K562 (cell line): Measurements from ENCODE around the gene USP17L21. TPM values are rescaled to one million over a fixed set of nuclear protein-coding genes. Genes with fewer than 3 reads are reported as not detected.
"Not testable (repeated sequence)": the region's sequence is repeated elsewhere in the genome, so short reads cannot be mapped to it uniquely, and the experiment has no call there.

Source experiments
- ATAC-seq: fragments of 200-7000 bp; cut with Tn5 transposase; 3 replicates; pipeline ENCODE4 v1.9.1; 2020; ENCODE audit warnings: moderate library complexity
- BruUV-seq: library from RNA; stranded (reverse); fragments of 400-500 nt; replicated peaks from 2 replicates; lab custom pipeline; 2021; lab: Mats Ljungman, UMichigan
- CTCF ChIA-PET: fragments of 300-600 bp; formaldehyde crosslinking; extraction: SDS; loops from one replicate; lab custom pipeline; 2021; ENCODE audit warnings: low intra/inter-chr PET ratio; lab: Yijun Ruan, JAX
- POLR2A ChIA-PET: fragments of 300-600, 350-650 bp; sonication (Branson Sonifier 250); formaldehyde crosslinking; extraction: SDS; loops from one replicate; lab custom pipeline; 2021; ENCODE audit warnings: antibody characterized with exemption, inconsistent platforms; lab: Yijun Ruan, JAX
- DNase-seq, 4 experiments: peaks; one replicate each; pipeline versions ENCODE4 v3.0.0 to v3.0.0-alpha.2; 2011 to 2018; ENCODE audit warnings: low spot score in 3 of 4, mixed read lengths in 3 of 4; ENCODE audit errors: extremely low read depth in 1 of 4
- FAIRE-seq: peaks from 2 replicates; lab custom pipeline; 2011; peaks lifted over from hg19 to GRCh38; lab: Jason Lieb, UNC
- H2AFZ ChIP-seq: 2 replicates; pipeline ENCODE4 v1.6.0; 2011; ENCODE audit warnings: low read depth, low read length, control low read depth, inconsistent platforms
- H3K27ac ChIP-seq: fragments of 200-600 bp; 3 replicates; pipeline ENCODE4 v1.8.0; 2011; ENCODE audit warnings: low read depth, mild to moderate bottlenecking, control low read depth, inconsistent platforms, low read length, moderate library complexity, mixed read lengths; ENCODE audit errors: extremely low read depth
- H3K27me3 ChIP-seq, 2 experiments: fragments of 300-600 bp in 1 of 2; 2 replicates in 1 of 2; 3 replicates in 1 of 2; pipeline versions ENCODE4 v1.6.0 to v1.8.0; 2011; ENCODE audit warnings: inconsistent platforms in 2 of 2, low read length in 2 of 2, mild to moderate bottlenecking in 1 of 2, mixed read lengths in 1 of 2, moderate library complexity in 1 of 2; ENCODE audit not compliant: control insufficient read depth in 2 of 2, insufficient read depth in 2 of 2
- H3K36me3 ChIP-seq: fragments of 300-600 bp; 3 replicates; pipeline ENCODE4 v1.8.0; 2011; ENCODE audit warnings: mild to moderate bottlenecking, low read length, inconsistent platforms; ENCODE audit not compliant: control insufficient read depth, insufficient read depth
- H3K4me1 ChIP-seq, 2 experiments: fragments of 200-600 bp in 1 of 2; replicated peaks in 1 of 2; 2 replicates in 1 of 2; 3 replicates in 1 of 2; pipeline versions ENCODE4 v1.5.1 to v1.8.0; 2011; ENCODE audit warnings: inconsistent platforms in 2 of 2, low read length in 2 of 2, mild to moderate bottlenecking in 1 of 2, mixed read lengths in 1 of 2, moderate library complexity in 1 of 2; ENCODE audit not compliant: control insufficient read depth in 2 of 2, insufficient read depth in 2 of 2
- H3K4me2 ChIP-seq: 2 replicates; pipeline ENCODE4 v1.6.1; 2011; ENCODE audit warnings: low read length, control low read depth, inconsistent platforms, mixed read lengths; ENCODE audit not compliant: insufficient read depth
- H3K4me3 ChIP-seq: fragments of 200-600 bp; sonication (generic), shearing (Covaris generic); 2 replicates; pipeline ENCODE4 v1.5.1; 2016; ENCODE audit warnings: control low read depth, inconsistent platforms
- H3K79me2 ChIP-seq: fragments of 200-600 bp; 3 replicates; pipeline ENCODE4 v1.8.0; 2011; ENCODE audit warnings: low read length, inconsistent platforms; ENCODE audit not compliant: control insufficient read depth, insufficient read depth
- H3K9ac ChIP-seq, 2 experiments: 2 replicates each; pipeline versions ENCODE4 v1.6.0 to v1.6.1; 2011; ENCODE audit warnings: low read depth in 2 of 2, low read length in 2 of 2, control low read depth in 1 of 2, inconsistent platforms in 1 of 2, mild to moderate bottlenecking in 1 of 2, mixed read lengths in 1 of 2; ENCODE audit not compliant: insufficient read depth in 1 of 2
- H3K9me1 ChIP-seq: one replicate; pipeline ENCODE4 v1.6.0; 2011; ENCODE audit warnings: inconsistent platforms, mild to moderate bottlenecking, low read length, moderate library complexity; ENCODE audit not compliant: control insufficient read depth, insufficient read depth
- H3K9me3 ChIP-seq: replicated peaks from 2 replicates; pipeline ENCODE4 v1.5.1; 2011; ENCODE audit warnings: low read depth, low read length, inconsistent platforms; ENCODE audit not compliant: control insufficient read depth, insufficient read depth
- H4K20me1 ChIP-seq: replicated peaks from 2 replicates; pipeline ENCODE4 v1.6.1; 2011; ENCODE audit warnings: low read length, inconsistent platforms, mixed read lengths; ENCODE audit not compliant: control insufficient read depth, insufficient read depth
- WGBS: fragments of 100-300 bp; shearing (Covaris generic); methylation state at CpG from one replicate; pipeline ENCODE4 v1.1.6; 2016; ENCODE audit warnings: low coverage, mixed read lengths; ENCODE audit not compliant: insufficient coverage; ENCODE audit errors: missing lambda C conversion rate; 5-methylcytosine and 5-hydroxymethylcytosine counted together
- in situ Hi-C: fragments of 300-500 bp; cut with MboI; formaldehyde crosslinking; loops from 4 replicates; pipeline ENCODE4 v1.15.0; 2018; ENCODE audit warnings: inconsistent platforms, mixed read lengths
- intact Hi-C: fragments of 100-400 bp; cut with micrococcal nuclease; formaldehyde crosslinking; loops from 2 replicates; pipeline ENCODE4 v1.14.2; 2022
- polyA plus RNA-seq, 8 experiments: library from polyadenylated mRNA; depleted of rRNA in 4 of 8; stranded (reverse) in 5 of 8; unstranded in 3 of 8; fragments of >200 nt; fragmentation: Nextera tagmentation in 2 of 8; fragmentation: Illumina TruSeq in 1 of 8; extraction: Ambion mirVana in 2 of 8; extraction: Trizol in 1 of 8; gene quantifications; 2 replicates each; pipeline versions ENCODE4 v1.2.1 to v1.2.3, GENCODE V29; 2011 to 2014; ENCODE audit warnings: inconsistent platforms in 1 of 8, missing spikeins in 1 of 8
- total RNA-seq, 7 experiments: library from RNA; depleted of rRNA in 6 of 7; stranded (reverse); fragments of >200 nt in 6 of 7; fragmentation: Illumina TruSeq in 2 of 7; extraction: Trizol in 2 of 7; gene quantifications; 2 replicates each; pipeline versions ENCODE4 v1.2.1 to v1.2.3, GENCODE V29; 2011 to 2021; ENCODE audit warnings: low replicate concordance in 1 of 7

The USP17L21 gene
- total and polyA plus RNA-seq, 9 of the 15 experiments (the other 6 are each of a cell fraction or from before 2014, with no cell fraction given), result not detected

DNA sequence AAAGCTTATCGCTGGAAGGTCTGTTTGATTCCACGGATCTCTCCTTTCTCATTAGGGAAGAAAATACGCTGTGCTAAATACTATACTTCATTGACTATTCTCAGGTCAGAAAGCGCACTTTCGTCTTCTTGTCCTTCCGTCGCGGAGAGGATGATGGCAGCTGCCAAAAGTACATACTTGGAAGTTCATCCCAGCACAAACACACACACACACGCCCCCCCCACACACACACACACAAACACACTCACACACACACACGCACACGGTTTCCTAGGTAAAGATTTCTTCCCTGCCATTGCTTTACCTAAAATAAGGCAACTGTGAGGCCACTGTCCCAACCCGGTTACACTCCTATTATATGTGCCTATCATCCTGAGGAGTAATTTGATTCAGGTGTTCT lies 24.2 kb upstream of the USP17L21 start:
- BruUV-seq, H3K9me1 ChIP-seq, H3K4me2 ChIP-seq, H3K79me2 ChIP-seq, H2AFZ ChIP-seq, H3K4me1 ChIP-seq, DNase-seq, FAIRE-seq, CTCF ChIA-PET, H3K27ac ChIP-seq, H3K9me3 ChIP-seq, in situ Hi-C loops, H4K20me1 ChIP-seq, H3K4me3 ChIP-seq, ATAC-seq, H3K27me3 ChIP-seq, H3K9ac ChIP-seq, POLR2A ChIA-PET, intact Hi-C loops, H3K36me3 ChIP-seq: not testable (repeated sequence)
- 0% methylated on average over 3 of the region's 12 CpGs for WGBS

DNA sequence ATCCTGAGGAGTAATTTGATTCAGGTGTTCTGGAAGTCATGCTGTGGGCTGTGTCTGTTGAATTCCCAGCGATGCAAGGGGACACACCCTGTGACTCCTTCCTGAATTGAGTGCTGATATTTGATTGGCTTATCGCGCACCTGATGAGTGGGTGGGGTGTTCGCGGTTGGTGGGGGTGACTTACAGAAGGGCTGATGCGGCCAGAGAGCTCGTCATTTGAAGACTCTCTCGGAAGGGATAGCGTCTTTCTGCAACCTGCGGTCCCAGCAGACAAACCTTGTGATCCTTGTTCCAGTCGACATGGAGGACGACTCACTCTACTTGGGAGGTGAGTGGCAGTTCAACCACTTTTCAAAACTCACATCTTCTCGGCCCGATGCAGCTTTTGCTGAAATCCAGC lies 19.1 kb upstream of the USP17L21 start, which contains the start of gene USP17L17:
Gene USP17L17 (plus strand): TSS at position 301 of the 400 bp plus-strand sequence. CDS start 0 bp downstream, at position 301.
- FAIRE-seq, H3K9me3 ChIP-seq, intact Hi-C loops, POLR2A ChIA-PET, CTCF ChIA-PET, DNase-seq, H3K27me3 ChIP-seq, H3K4me3 ChIP-seq, H3K9ac ChIP-seq, H3K36me3 ChIP-seq, ATAC-seq, H4K20me1 ChIP-seq, H3K4me1 ChIP-seq, H3K79me2 ChIP-seq, H3K9me1 ChIP-seq, H3K27ac ChIP-seq, H2AFZ ChIP-seq, H3K4me2 ChIP-seq, BruUV-seq: not testable (repeated sequence)
- in situ Hi-C loops, result loop anchor here (10.0 kb wide), 1 partner anchor 131 kb away; no protein-coding TSS in a partner anchor
- WGBS, result 3% methylated on average over 5 of the region's 14 CpGs

DNA sequence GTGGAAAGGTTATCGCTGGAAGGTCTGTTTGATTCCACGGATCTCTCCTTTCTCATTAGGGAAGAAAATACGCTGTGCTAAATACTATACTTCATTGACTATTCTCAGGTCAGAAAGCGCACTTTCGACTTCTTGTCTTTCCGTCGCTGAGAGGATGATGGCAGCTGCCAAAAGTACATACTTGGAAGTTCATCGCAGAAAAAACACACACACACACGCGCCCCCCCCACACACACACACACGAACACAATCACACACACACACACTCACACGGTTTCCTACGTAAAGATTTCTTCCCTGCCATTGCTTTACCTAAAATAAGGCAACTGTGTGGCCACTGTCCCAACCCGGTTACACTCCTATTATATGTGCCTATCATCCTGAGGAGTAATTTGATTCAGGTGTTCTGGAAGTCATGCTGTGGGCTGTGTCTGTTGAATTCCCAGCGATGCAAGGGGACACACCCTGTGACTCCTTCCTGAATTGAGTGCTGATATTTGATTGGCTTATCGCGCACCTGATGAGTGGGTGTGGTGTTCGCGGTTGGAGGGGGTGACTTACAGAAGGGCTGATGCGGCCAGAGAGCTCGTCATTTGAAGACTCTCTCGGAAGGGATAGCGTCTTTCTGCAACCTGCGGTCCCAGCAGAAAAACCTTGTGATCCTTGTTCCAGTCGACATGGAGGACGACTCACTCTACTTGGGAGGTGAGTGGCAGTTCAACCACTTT lies 14.6 kb upstream of the USP17L21 start, which contains the start of gene USP17L18:
Gene USP17L18 (plus strand): TSS at position 678 of the 728 bp plus-strand sequence. CDS start 0 bp downstream, at position 678.
- ATAC-seq, H3K9ac ChIP-seq, CTCF ChIA-PET, H3K9me1 ChIP-seq, H2AFZ ChIP-seq, DNase-seq, H3K79me2 ChIP-seq, H3K9me3 ChIP-seq, BruUV-seq, POLR2A ChIA-PET, H3K36me3 ChIP-seq, H3K27ac ChIP-seq, H3K4me3 ChIP-seq, H3K27me3 ChIP-seq, intact Hi-C loops, H4K20me1 ChIP-seq, H3K4me1 ChIP-seq, H3K4me2 ChIP-seq: not testable (repeated sequence)
- in situ Hi-C loops, result loop anchor here (10.0 kb wide), 1 partner anchor 127 kb away; no protein-coding TSS in a partner anchor
- FAIRE-seq, result peak; percentile 46
- WGBS, result 2% methylated on average over 11 of the region's 26 CpGs
